H1 (cell line): Measurements from ENCODE around the gene CAPZB. TPM values are rescaled to one million over a fixed set of nuclear protein-coding genes. Genes with fewer than 3 reads are reported as not detected.
A peak's percentile ranks its signal among the peaks of the same experiment; 100 is the strongest.

Source experiments
- CTCF ChIA-PET: fragments of 300-600 bp; sonication (Branson Sonifier 250); formaldehyde crosslinking; loops from one replicate; lab custom pipeline; 2021; ENCODE audit not compliant: partially characterized antibody; lab: Charles Lee
- POLR2A ChIA-PET: fragments of 300-600 bp; sonication (Branson Sonifier 250); formaldehyde crosslinking; loops from one replicate; lab custom pipeline; 2021; ENCODE audit warnings: inconsistent platforms; ENCODE audit not compliant: partially characterized antibody; lab: Charles Lee
- DNase-seq, 2 experiments: peaks; one replicate each; pipeline versions ENCODE4 v3.0.0 to v3.0.0-alpha.2; 2010 to 2022; ENCODE audit warnings: low spot score in 2 of 2, low read depth in 1 of 2, mixed read lengths in 1 of 2
- FAIRE-seq: peaks from 2 replicates; lab custom pipeline; 2011; peaks lifted over from hg19 to GRCh38; lab: Jason Lieb, UNC
- H2AFZ ChIP-seq: 2 replicates; pipeline ENCODE4 v1.8.1; 2012; ENCODE audit warnings: low read length, inconsistent platforms
- H2AK5ac ChIP-seq: 2 replicates; pipeline ENCODE4 v1.6.1; 2013; ENCODE audit warnings: low read depth, low read length
- H2BK120ac ChIP-seq: replicated peaks from 2 replicates; pipeline ENCODE3; 2013; ENCODE audit warnings: low read depth, low read length, inconsistent platforms
- H2BK12ac ChIP-seq: 2 replicates; pipeline ENCODE4 v1.6.1; 2013; ENCODE audit warnings: low read depth, low read length
- H2BK15ac ChIP-seq: 2 replicates; pipeline ENCODE4 v1.6.1; 2013; ENCODE audit warnings: low read length
- H2BK20ac ChIP-seq: 2 replicates; pipeline ENCODE4 v1.6.1; 2013; ENCODE audit warnings: low read length
- H2BK5ac ChIP-seq: 2 replicates; pipeline ENCODE4 v1.6.1; 2013; ENCODE audit warnings: low read depth, low read length
- H3K14ac ChIP-seq: 2 replicates; pipeline ENCODE4 v1.6.1; 2013; ENCODE audit warnings: inconsistent platforms; ENCODE audit not compliant: insufficient read length
- H3K18ac ChIP-seq: 2 replicates; pipeline ENCODE4 v1.6.1; 2013; ENCODE audit warnings: low read length; ENCODE audit errors: extremely low read depth
- H3K23ac ChIP-seq: 2 replicates; pipeline ENCODE4 v1.6.1; 2013; ENCODE audit warnings: inconsistent platforms; ENCODE audit not compliant: insufficient read length
- H3K23me2 ChIP-seq: 2 replicates; pipeline ENCODE4 v1.6.1; 2013; ENCODE audit warnings: low read depth, low read length
- H3K27ac ChIP-seq: 2 replicates; pipeline ENCODE4 v1.6.1; 2011; ENCODE audit warnings: low read depth, low read length, inconsistent platforms
- H3K27me3 ChIP-seq, 4 experiments: replicated peaks in 1 of 4; 1 replicate in 1 of 4; 2 replicates in 3 of 4; pipeline versions ENCODE4 v1.6.1 to v1.8.1; 2011 to 2013; ENCODE audit warnings: low read length in 3 of 4, mild to moderate bottlenecking in 3 of 4, inconsistent platforms in 2 of 4, mixed read lengths in 2 of 4, moderate library complexity in 1 of 4; ENCODE audit not compliant: control insufficient read depth in 3 of 4, insufficient read depth in 3 of 4; ENCODE audit errors: extremely low read depth in 1 of 4
- H3K36me3 ChIP-seq, 4 experiments: 2 replicates each; pipeline versions ENCODE4 v1.6.1 to v1.8.1; 2011 to 2013; ENCODE audit warnings: mild to moderate bottlenecking in 4 of 4, low read length in 3 of 4, moderate library complexity in 2 of 4, control low read depth in 1 of 4, inconsistent platforms in 1 of 4; ENCODE audit not compliant: insufficient read depth in 4 of 4, control insufficient read depth in 2 of 4
- H3K4ac ChIP-seq: replicated peaks from 2 replicates; pipeline ENCODE3; 2013; ENCODE audit warnings: low read length, low read depth, mixed read lengths, inconsistent platforms; ENCODE audit not compliant: insufficient read length
- H3K4me1 ChIP-seq, 4 experiments: replicated peaks in 1 of 4; 1 replicate in 1 of 4; 2 replicates in 3 of 4; pipeline versions ENCODE4 v1.6.1 to v1.8.1; 2011 to 2013; ENCODE audit warnings: low read length in 3 of 4, inconsistent platforms in 2 of 4, mixed read lengths in 1 of 4; ENCODE audit not compliant: insufficient read depth in 4 of 4, control insufficient read depth in 3 of 4
- H3K4me2 ChIP-seq, 2 experiments: 2 replicates each; pipeline versions ENCODE4 v1.6.1 to v1.8.1; 2011 to 2013; ENCODE audit warnings: low read depth in 2 of 2, low read length in 2 of 2, control low read depth in 1 of 2, inconsistent platforms in 1 of 2, mild to moderate bottlenecking in 1 of 2; ENCODE audit not compliant: insufficient read depth in 1 of 2
- H3K4me3 ChIP-seq, 4 experiments: fragments of 200-600, 300-600 bp in 1 of 4; sonication (generic), shearing (Covaris generic), sonication (Bioruptor Twin) in 1 of 4; 2 replicates each; pipeline versions ENCODE4 v1.5.1 to v1.8.1; 2011 to 2016; ENCODE audit warnings: low read length in 4 of 4, low read depth in 3 of 4, control low read depth in 2 of 4, inconsistent platforms in 2 of 4, mild to moderate bottlenecking in 2 of 4, mixed read lengths in 1 of 4, moderate library complexity in 1 of 4; ENCODE audit not compliant: insufficient read depth in 2 of 4; ENCODE audit errors: extremely low read depth in 1 of 4
- H3K56ac ChIP-seq: replicated peaks from 2 replicates; pipeline ENCODE3; 2013; ENCODE audit warnings: low read depth, mild to moderate bottlenecking, mixed read lengths, low read length, inconsistent platforms; ENCODE audit not compliant: insufficient read length
- H3K79me1 ChIP-seq: 2 replicates; pipeline ENCODE4 v1.6.1; 2013; ENCODE audit warnings: low read depth, low read length, control low read depth
- H3K79me2 ChIP-seq, 2 experiments: 2 replicates each; pipeline versions ENCODE4 v1.6.1 to v1.8.1; 2012 to 2013; ENCODE audit warnings: low read length in 2 of 2, mild to moderate bottlenecking in 2 of 2, inconsistent platforms in 1 of 2; ENCODE audit not compliant: insufficient read depth in 2 of 2, control insufficient read depth in 1 of 2
- H3K9ac ChIP-seq, 4 experiments: replicated peaks in 1 of 4; 1 replicate in 1 of 4; 2 replicates in 3 of 4; pipeline versions ENCODE4 v1.6.1 to v1.8.1; 2011 to 2013; ENCODE audit warnings: low read depth in 3 of 4, low read length in 3 of 4, control low read depth in 2 of 4, mild to moderate bottlenecking in 2 of 4, moderate library complexity in 2 of 4, inconsistent platforms in 1 of 4; ENCODE audit errors: extremely low read depth in 1 of 4
- H3K9me3 ChIP-seq, 2 experiments: 2 replicates each; pipeline versions ENCODE4 v1.6.1 to v1.8.1; 2012 to 2013; ENCODE audit warnings: mild to moderate bottlenecking in 2 of 2, moderate library complexity in 2 of 2, control low read depth in 1 of 2, inconsistent platforms in 1 of 2, low read depth in 1 of 2, low read length in 1 of 2, mixed read lengths in 1 of 2; ENCODE audit not compliant: insufficient read depth in 2 of 2
- H4K20me1 ChIP-seq, 2 experiments: replicated peaks in 1 of 2; 2 replicates each; pipeline versions ENCODE3 to v1.8.1; 2011 to 2013; ENCODE audit warnings: inconsistent platforms in 2 of 2, low read length in 2 of 2, mild to moderate bottlenecking in 1 of 2; ENCODE audit not compliant: insufficient read depth in 2 of 2, control insufficient read depth in 1 of 2
- H4K5ac ChIP-seq: 2 replicates; pipeline ENCODE4 v1.6.1; 2013; ENCODE audit warnings: low read length, low read depth, mixed read lengths, inconsistent platforms; ENCODE audit not compliant: insufficient read length
- H4K8ac ChIP-seq: 2 replicates; pipeline ENCODE4 v1.8.0; 2013; ENCODE audit warnings: mild to moderate bottlenecking, moderate library complexity, low read length, inconsistent platforms; ENCODE audit not compliant: insufficient read depth; ENCODE audit errors: extremely low read depth
- H4K91ac ChIP-seq: replicated peaks from 2 replicates; pipeline ENCODE3; 2013; ENCODE audit warnings: low read length, mixed read lengths, inconsistent platforms; ENCODE audit not compliant: insufficient read length
- CBX8 ChIP-seq: fragments of 300-800, 300-1000 bp; sonication (generic); IDR thresholded peaks from 2 replicates; pipeline ENCODE4 v1.7.1; 2016; ENCODE audit warnings: low read depth, low read length, borderline replicate concordance
- CREB1 ChIP-seq: IDR thresholded peaks from 2 replicates; pipeline ENCODE4 v1.6.1; 2012; ENCODE audit warnings: inconsistent platforms
- KDM1A ChIP-seq: fragments of 200-600, 300-600 bp; sonication (generic); IDR thresholded peaks from 2 replicates; pipeline ENCODE4 v1.7.1; 2016; ENCODE audit warnings: mild to moderate bottlenecking, low read length, borderline replicate concordance
- KDM5A ChIP-seq: fragments of 200-600 bp; IDR thresholded peaks from 2 replicates; pipeline ENCODE4 v1.7.1; 2012; ENCODE audit warnings: mild to moderate bottlenecking, low read length, inconsistent platforms, mixed read lengths
- POLR2A ChIP-seq, 2 experiments: IDR thresholded peaks; 1 replicate in 1 of 2; 2 replicates in 1 of 2; pipeline ENCODE4 v1.6.1; 2011; ENCODE audit warnings: low read depth in 2 of 2, low read length in 2 of 2, mild to moderate bottlenecking in 2 of 2; ENCODE audit errors: control extremely low read depth in 1 of 2
- RBBP5 ChIP-seq: IDR thresholded peaks from 2 replicates; pipeline ENCODE4 v1.7.1; 2012; ENCODE audit warnings: low read depth, mild to moderate bottlenecking, inconsistent platforms, low read length, moderate library complexity, borderline replicate concordance
- SRF ChIP-seq: IDR thresholded peaks from 2 replicates; pipeline ENCODE4 v1.6.1; 2011; ENCODE audit warnings: mild to moderate bottlenecking, low read depth, low read length, moderate library complexity
- YY1 ChIP-seq: IDR thresholded peaks from 2 replicates; pipeline ENCODE4 v1.6.1; 2011; ENCODE audit warnings: low read depth, mild to moderate bottlenecking, low read length
- WGBS, 2 experiments: shearing (Covaris generic) in 1 of 2; methylation state at CpG; one replicate each; pipeline versions ENCODE4 v1.1.6 to v1.1.7; 2013 to 2015; ENCODE audit warnings: low lambda C conversion rate in 2 of 2, mixed read lengths in 2 of 2, inconsistent platforms in 1 of 2, low coverage in 1 of 2, missing lambda C conversion rate in 1 of 2; ENCODE audit not compliant: insufficient replicate concordance in 2 of 2, insufficient coverage in 1 of 2, insufficient read length in 1 of 2; ENCODE audit errors: extremely low coverage in 1 of 2, missing lambda C conversion rate in 1 of 2; 5-methylcytosine and 5-hydroxymethylcytosine counted together
- polyA plus RNA-seq, 7 experiments: library from polyadenylated mRNA; depleted of rRNA in 3 of 7; stranded (reverse) in 5 of 7; unstranded in 2 of 7; fragments of >200 nt in 5 of 7; fragments of 200-250 nt in 2 of 7; gene quantifications; 1 replicate in 5 of 7; 2 replicates in 1 of 7; 4 replicates in 1 of 7; pipeline versions ENCODE4 v1.2.1 to v1.2.3, GENCODE V29; 2011 to 2013; ENCODE audit warnings: missing spikeins in 2 of 7, mixed read lengths in 2 of 7
- total RNA-seq: library from RNA; stranded (reverse); fragmentation: NEBNext Ultra II Directional; extraction: Animal tissue kit (Norgen Biotek cat#: 25700); gene quantifications from 2 replicates; pipeline ENCODE4 v1.2.1, GENCODE V29; 2021

CAPZB gene
- total and polyA plus RNA-seq, 2 of the 8 experiments (the other 6 are each of a cell fraction or from before 2014, with no cell fraction given), result 162 to 371 TPM

DNA sequence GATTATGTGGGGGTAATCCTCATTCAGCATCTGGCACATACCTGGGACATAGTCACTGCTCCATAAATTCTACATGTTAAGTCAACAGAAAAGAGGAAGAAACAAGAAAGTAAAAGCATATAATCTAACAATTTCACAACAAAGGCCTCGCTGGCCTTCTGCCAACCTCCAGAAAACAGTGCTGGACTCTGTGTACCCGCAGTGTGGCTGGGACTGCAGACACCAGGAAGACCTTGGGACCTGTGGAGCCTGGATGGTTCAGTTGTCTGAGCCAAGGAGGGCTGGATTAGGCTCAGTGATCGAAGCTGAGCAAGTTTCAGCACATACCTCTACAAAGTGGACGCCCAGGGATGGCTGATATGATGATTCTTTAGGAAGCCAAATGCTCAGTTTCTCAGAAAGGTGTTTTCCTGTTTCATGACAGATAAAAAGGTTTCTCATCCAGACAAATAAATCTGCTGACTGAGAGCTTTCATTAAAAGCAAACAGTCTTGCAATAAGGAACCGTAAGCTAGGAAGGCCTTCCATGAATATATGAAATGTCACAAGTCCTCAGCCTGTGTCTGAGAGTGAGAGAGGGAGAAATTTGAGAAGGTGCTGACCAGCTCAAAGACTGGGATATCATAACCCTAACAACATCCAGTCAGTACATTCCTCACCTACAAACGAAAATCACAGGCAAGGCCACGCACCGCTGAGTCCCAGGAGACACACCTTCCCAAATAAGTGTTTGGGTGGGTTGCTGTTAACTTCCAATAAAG lies 48.4 kb downstream of the CAPZB start:
- Histone ChIP-seq H2BK5ac (no peak overlapping the region), H3K9me3 (no peaks in the 10 kb centered on the region), H3K79me1 (peaks cover 29% of the 10 kb centered on the region), H3K27ac (no peak overlapping the region), H3K4me2 (no peak overlapping the region), H3K23me2 (no peaks in the 10 kb centered on the region), H3K56ac (no peak overlapping the region), H3K23ac (no peak overlapping the region), H4K5ac (no peak overlapping the region), H3K14ac (no peak overlapping the region), H3K4ac (no peak overlapping the region), H3K4me3 (no peak overlapping the region), H4K8ac (peak overlapping the region; percentile 58; the same call in 1 of the 2 replicates), H3K27me3 (no peaks in the 10 kb centered on the region), H2AK5ac (no peak overlapping the region), H3K18ac (no peak overlapping the region), H3K9ac (no peak overlapping the region), H3K79me2 (peaks cover 19 to 94% of the 10 kb centered on the region in 2 experiments), H3K36me3 (peaks cover 0 to 14% (median 3%) of the 10 kb centered on the region in 4 experiments; a peak in 3 of 8 replicates), H2BK12ac (no peak overlapping the region), H3K4me1 (peaks cover 0 to 14% (median 6%) of the 10 kb centered on the region in 4 experiments; a peak in 5 of 7 replicates), H2BK15ac (no peak overlapping the region), H4K91ac (no peak overlapping the region), H4K20me1 (peaks cover 46 to 48% of the 10 kb centered on the region in 2 experiments), H2AFZ (no peak overlapping the region), H2BK120ac (no peak overlapping the region), H2BK20ac (no peak overlapping the region)
- DNase-seq (no peak), FAIRE-seq (no peak)
- POLR2A ChIA-PET, result interaction anchor here (0.8 to 1.0 kb wide), 2 partner anchors 10 to 83 kb away, joined by 3 read pairs; no protein-coding TSS in a partner anchor
- CTCF ChIA-PET, result interaction anchor here (1.2 to 8.4 kb wide), 13 partner anchors 8 to 214 kb away, joined by 3 to 79 read pairs (median 5); no protein-coding TSS in a partner anchor
- 90% methylated on average over 8 of the region's 8 CpGs; no CpG with 5 or more reads in 1 of the 2 experiments for WGBS, 2 experiments
- no peak for TF ChIP-seq KDM5A
- TF ChIP-seq KDM1A, result no peak
- no peak for TF ChIP-seq CREB1
- TF ChIP-seq SRF, result no peak
- no peak for TF ChIP-seq RBBP5
- no peak for TF ChIP-seq CBX8
- TF ChIP-seq YY1, result no peak
- TF ChIP-seq POLR2A (IDR thresholded peaks at IDR 0.05; ENCODE audit: control extremely low read depth in 1 of 2, low read depth in 2 of 2, low read length in 2 of 2), result no peak
